HCT116 (cell line): Measurements from ENCODE around the gene ASIC3. TPM values are rescaled to one million over a fixed set of nuclear protein-coding genes. Genes with fewer than 3 reads are reported as not detected.

Source experiments
- ATAC-seq: fragments of 200-7000 bp; cut with Tn5 transposase; 2 replicates; pipeline ENCODE4 v1.9.1; 2020; ENCODE audit warnings: mild to moderate bottlenecking, moderate library complexity
- BruUV-seq: library from RNA; stranded (reverse); fragments of 400-500 nt; replicated peaks from 2 replicates; lab custom pipeline; 2021; lab: Mats Ljungman, UMichigan
- CTCF ChIA-PET: fragments of 300-600 bp; sonication (Branson Sonifier 250); formaldehyde crosslinking; loops from one replicate; lab custom pipeline; 2021; ENCODE audit warnings: antibody characterized with exemption; lab: Charles Lee
- POLR2A ChIA-PET: fragments of 300-600, 350-600 bp; sonication (Branson Sonifier 250); formaldehyde crosslinking; loops from one replicate; lab custom pipeline; 2021; ENCODE audit warnings: antibody characterized with exemption; lab: Charles Lee
- RAD21 ChIA-PET, 2 experiments: fragments of 300-600 bp; sonication (Branson Sonifier 250); formaldehyde crosslinking; loops; one replicate each; lab custom pipeline; 2023; ENCODE audit warnings: low total read pairs in 2 of 2; ENCODE audit not compliant: uncharacterized antibody in 2 of 2, unreplicated experiment in 2 of 2, low non-redundant PET in 1 of 2; lab: Charles Lee
- DNase-seq: peaks from one replicate; pipeline ENCODE4 v3.0.0-alpha.2; 2010; ENCODE audit warnings: low read depth, low spot score
- H2AFZ ChIP-seq: fragments of 200-600 bp; shearing (Covaris generic), sonication (generic); 2 replicates; pipeline ENCODE4 v1.6.1; 2017; ENCODE audit warnings: low read depth, mixed run types, mixed read lengths, antibody characterized with exemption, low read length; ENCODE audit not compliant: poor library complexity, severe bottlenecking
- H3K27ac ChIP-seq: 2 replicates; pipeline ENCODE4 v1.5.1; 2012; ENCODE audit warnings: low read depth, low read length
- H3K27me3 ChIP-seq: fragments of 200-600 bp; sonication (generic); 2 replicates; pipeline ENCODE4 v1.6.1; 2016; ENCODE audit warnings: mixed run types, low read length, mixed read lengths; ENCODE audit not compliant: insufficient read depth
- H3K36me3 ChIP-seq, 2 experiments: fragments of 200-500 bp in 1 of 2; fragments of 200-600 bp in 1 of 2; sonication (Bioruptor generic) in 1 of 2; sonication (generic) in 1 of 2; 2 replicates each; pipeline versions ENCODE4 v1.5.1 to v1.6.1; 2014 to 2016; ENCODE audit warnings: low read length in 2 of 2, inconsistent platforms in 1 of 2, mixed read lengths in 1 of 2, mixed run types in 1 of 2; ENCODE audit not compliant: insufficient read depth in 2 of 2, control insufficient read depth in 1 of 2
- H3K4me1 ChIP-seq, 2 experiments: fragments of 200-600 bp in 1 of 2; sonication (generic) in 1 of 2; 2 replicates each; pipeline versions ENCODE4 v1.5.1 to v1.6.1; 2012 to 2017; ENCODE audit warnings: low read length in 2 of 2, inconsistent platforms in 1 of 2, mild to moderate bottlenecking in 1 of 2, mixed read lengths in 1 of 2, mixed run types in 1 of 2, moderate library complexity in 1 of 2; ENCODE audit not compliant: insufficient read depth in 2 of 2, control insufficient read depth in 1 of 2
- H3K4me2 ChIP-seq: fragments of 200-600 bp; sonication (generic); 2 replicates; pipeline ENCODE4 v1.6.1; 2017; ENCODE audit warnings: mixed run types, low read length, mixed read lengths
- H3K4me3 ChIP-seq, 2 experiments: fragments of 200-600 bp in 1 of 2; sonication (generic) in 1 of 2; replicated peaks in 1 of 2; 2 replicates each; pipeline ENCODE4 v1.5.1; 2011 to 2016; ENCODE audit warnings: low read length in 2 of 2, control low read depth in 1 of 2, low read depth in 1 of 2, mild to moderate bottlenecking in 1 of 2, mixed read lengths in 1 of 2, mixed run types in 1 of 2
- H3K79me2 ChIP-seq: fragments of 200-600 bp; sonication (generic); 2 replicates; pipeline ENCODE4 v1.6.1; 2017; ENCODE audit warnings: mild to moderate bottlenecking, mixed run types, low read length, moderate library complexity, mixed read lengths; ENCODE audit not compliant: insufficient read depth
- H3K9ac ChIP-seq: fragments of 200-600 bp; sonication (generic); 2 replicates; pipeline ENCODE4 v1.6.1; 2016; ENCODE audit warnings: low read length, mixed read lengths
- H3K9me2 ChIP-seq: fragments of 200-600 bp; sonication (generic), shearing (Covaris generic); 2 replicates; pipeline ENCODE4 v1.6.1; 2017; ENCODE audit warnings: mixed run types, mild to moderate bottlenecking, moderate library complexity; ENCODE audit not compliant: insufficient read depth
- H3K9me3 ChIP-seq, 2 experiments: fragments of 200-500 bp in 1 of 2; fragments of 200-600 bp in 1 of 2; sonication (Bioruptor generic) in 1 of 2; sonication (generic) in 1 of 2; 2 replicates each; pipeline ENCODE4 v1.6.1; 2014 to 2017; ENCODE audit warnings: low read length in 2 of 2, mixed read lengths in 2 of 2, inconsistent platforms in 1 of 2, low read depth in 1 of 2, mild to moderate bottlenecking in 1 of 2, mixed run types in 1 of 2, moderate library complexity in 1 of 2; ENCODE audit not compliant: control insufficient read depth in 1 of 2, insufficient read depth in 1 of 2
- H4K20me1 ChIP-seq: fragments of 200-600 bp; sonication (generic), shearing (Covaris generic); 2 replicates; pipeline ENCODE4 v1.6.1; 2017; ENCODE audit warnings: mixed run types, mild to moderate bottlenecking, moderate library complexity; ENCODE audit not compliant: insufficient read depth
- CEBPB ChIP-seq: IDR thresholded peaks from 2 replicates; pipeline ENCODE4 v1.6.1; 2012; ENCODE audit warnings: low read depth
- EGR1 ChIP-seq: IDR thresholded peaks from 2 replicates; pipeline ENCODE4 v1.6.1; 2012; ENCODE audit warnings: low read depth
- ELF1 ChIP-seq: IDR thresholded peaks from 2 replicates; pipeline ENCODE4 v1.6.1; 2012; ENCODE audit warnings: low read depth, borderline replicate concordance
- EZH2 ChIP-seq: fragments of 200-600 bp; sonication (generic); IDR thresholded peaks from 2 replicates; pipeline ENCODE4 v1.6.1; 2017; ENCODE audit warnings: antibody characterized with exemption, mixed run types
- EZH2phosphoT487 ChIP-seq: fragments of 200-600 bp; IDR thresholded peaks from 2 replicates; pipeline ENCODE4 v1.6.1; 2018; ENCODE audit warnings: antibody characterized with exemption, borderline replicate concordance
- JUND ChIP-seq: IDR thresholded peaks from 2 replicates; pipeline ENCODE4 v1.6.1; 2012
- POLR2A ChIP-seq: IDR thresholded peaks from 2 replicates; pipeline ENCODE4 v1.7.0; 2011; ENCODE audit warnings: borderline replicate concordance; ENCODE audit not compliant: insufficient read depth, insufficient read length; ENCODE audit errors: extremely low read depth
- POLR2AphosphoS5 ChIP-seq: IDR thresholded peaks from 2 replicates; pipeline ENCODE4 v1.6.1; 2011; ENCODE audit warnings: mild to moderate bottlenecking, low read depth, low read length, moderate library complexity
- RAD21 ChIP-seq: IDR thresholded peaks from 2 replicates; pipeline ENCODE4 v1.6.1; 2012; ENCODE audit warnings: low read depth, mild to moderate bottlenecking
- SIN3A ChIP-seq: IDR thresholded peaks from 2 replicates; pipeline ENCODE4 v1.6.1; 2012; ENCODE audit warnings: low read depth
- SP1 ChIP-seq: IDR thresholded peaks from 2 replicates; pipeline ENCODE4 v1.6.1; 2012; ENCODE audit warnings: low read depth
- SRF ChIP-seq: IDR thresholded peaks from 2 replicates; pipeline ENCODE4 v1.6.1; 2012; ENCODE audit warnings: low read depth
- TCF7L2 ChIP-seq: IDR thresholded peaks from 2 replicates; pipeline ENCODE4 v1.7.0; 2011; ENCODE audit warnings: borderline replicate concordance, inconsistent platforms; ENCODE audit not compliant: insufficient read depth, insufficient read length; ENCODE audit errors: extremely low read depth
- ZFX ChIP-seq: fragments of 450-650 bp; IDR thresholded peaks from 2 replicates; pipeline ENCODE4 v1.6.1; 2017
- ZNF274 ChIP-seq: fragments of 200-500 bp; sonication (Bioruptor generic); IDR thresholded peaks from 2 replicates; pipeline ENCODE4 v1.6.1; 2014; ENCODE audit warnings: mild to moderate bottlenecking, low read depth, low read length, inconsistent platforms
- intact Hi-C: fragments of 100-400 bp; cut with micrococcal nuclease; formaldehyde crosslinking; loops from 2 replicates; pipeline ENCODE4 v1.10.0; 2022
- total RNA-seq: library from RNA; stranded (reverse); gene quantifications from one replicate; pipeline ENCODE4 v1.2.1, GENCODE V29; 2021; ENCODE audit not compliant: unreplicated experiment
- TF ChIP-seq, protein P1 (sequence below): IDR thresholded peaks from 2 replicates; pipeline ENCODE4 v1.6.1; 2011; ENCODE audit warnings: mild to moderate bottlenecking, low read length, moderate library complexity; ENCODE audit not compliant: insufficient replicate concordance; ENCODE audit errors: extremely low read depth
- TF ChIP-seq, protein P2 (sequence below), 3 experiments: fragments of 200-600 bp in 1 of 3; sonication (generic) in 1 of 3; IDR thresholded peaks in 2 of 3; conservative IDR thresholded peaks in 1 of 3; 2 replicates each; pipeline ENCODE4 v1.5.1; 2012 to 2017; ENCODE audit warnings: low read depth in 2 of 3, low read length in 2 of 3, antibody characterized with exemption in 1 of 3, borderline replicate concordance in 1 of 3, control low read depth in 1 of 3, mild to moderate bottlenecking in 1 of 3, mixed read lengths in 1 of 3, mixed run types in 1 of 3, moderate library complexity in 1 of 3; ENCODE audit not compliant: insufficient read depth in 1 of 3
- TF ChIP-seq, protein P3 (sequence below): IDR thresholded peaks from 2 replicates; pipeline ENCODE4 v1.6.1; 2012
- TF ChIP-seq, protein P4 (sequence below): IDR thresholded peaks from 2 replicates; pipeline ENCODE4 v1.6.1; 2012
- TF ChIP-seq, protein P5 (sequence below): IDR thresholded peaks from 2 replicates; pipeline ENCODE4 v1.6.1; 2012; ENCODE audit warnings: low read depth

ASIC3 gene
- total RNA-seq, 1 experiment from 2014 or later, result 4.4 TPM

DNA sequence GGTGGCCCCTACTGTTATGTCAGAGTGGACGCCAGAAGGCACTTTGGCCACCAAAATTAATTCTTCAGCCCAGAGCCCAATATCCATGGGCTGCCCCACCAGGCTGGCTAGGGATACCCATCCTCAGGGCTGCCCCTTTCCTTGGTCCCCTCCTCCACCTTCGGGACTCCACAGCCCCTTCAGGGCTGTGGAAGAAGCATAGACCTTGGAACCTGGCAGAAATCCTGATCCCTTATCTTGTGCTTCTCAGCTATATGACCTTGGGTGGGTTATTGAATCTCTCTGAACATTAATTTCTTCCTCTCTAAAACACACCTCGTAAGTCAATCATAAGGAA is 35.5 kb downstream of the ASIC3 start:
- Histone ChIP-seq H3K79me2 (peaks cover 58% of the 10 kb centered on the region), H4K20me1 (no peaks in the 10 kb centered on the region), H3K4me1 (peaks cover 38 to 66% of the 10 kb centered on the region in 2 experiments), H3K27me3 (no peaks in the 10 kb centered on the region), H3K9me2 (no peaks in the 10 kb centered on the region), H3K4me3 (peak overlapping the region; percentile 90 to 94), H3K36me3 (no peaks in the 10 kb centered on the region), H2AFZ (no peak overlapping the region), H3K27ac (peak overlapping the region; percentile 94), H3K9ac (peak overlapping the region; percentile 100), H3K4me2 (peak overlapping the region; percentile 94), H3K9me3 (no peaks in the 10 kb centered on the region)
- ChIA-PET CTCF (interaction anchor here (0.9 kb wide), 1 partner anchor 75 kb away, joined by 3 read pairs; no protein-coding TSS in a partner anchor), POLR2A (interaction anchor here (2.5 kb wide), 1 partner anchor 21 kb away, joined by 11 read pairs; no protein-coding TSS in a partner anchor), RAD21 (no interaction called here)
- no TSS peak for BruUV-seq
- intact Hi-C loops, result loop anchor here (1.0 kb wide), 1 partner anchor 21 kb away; no protein-coding TSS in a partner anchor
- TF ChIP-seq JUND, result no peak
- TF ChIP-seq POLR2AphosphoS5, result no peak
- no peak for TF ChIP-seq POLR2A
- no peak for TF ChIP-seq ELF1
- TF ChIP-seq, protein P1, sequence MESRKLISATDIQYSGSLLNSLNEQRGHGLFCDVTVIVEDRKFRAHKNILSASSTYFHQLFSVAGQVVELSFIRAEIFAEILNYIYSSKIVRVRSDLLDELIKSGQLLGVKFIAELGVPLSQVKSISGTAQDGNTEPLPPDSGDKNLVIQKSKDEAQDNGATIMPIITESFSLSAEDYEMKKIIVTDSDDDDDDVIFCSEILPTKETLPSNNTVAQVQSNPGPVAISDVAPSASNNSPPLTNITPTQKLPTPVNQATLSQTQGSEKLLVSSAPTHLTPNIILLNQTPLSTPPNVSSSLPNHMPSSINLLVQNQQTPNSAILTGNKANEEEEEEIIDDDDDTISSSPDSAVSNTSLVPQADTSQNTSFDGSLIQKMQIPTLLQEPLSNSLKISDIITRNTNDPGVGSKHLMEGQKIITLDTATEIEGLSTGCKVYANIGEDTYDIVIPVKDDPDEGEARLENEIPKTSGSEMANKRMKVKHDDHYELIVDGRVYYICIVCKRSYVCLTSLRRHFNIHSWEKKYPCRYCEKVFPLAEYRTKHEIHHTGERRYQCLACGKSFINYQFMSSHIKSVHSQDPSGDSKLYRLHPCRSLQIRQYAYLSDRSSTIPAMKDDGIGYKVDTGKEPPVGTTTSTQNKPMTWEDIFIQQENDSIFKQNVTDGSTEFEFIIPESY, result no peak
- no peak for TF ChIP-seq ZNF274
- TF ChIP-seq, protein P2, sequence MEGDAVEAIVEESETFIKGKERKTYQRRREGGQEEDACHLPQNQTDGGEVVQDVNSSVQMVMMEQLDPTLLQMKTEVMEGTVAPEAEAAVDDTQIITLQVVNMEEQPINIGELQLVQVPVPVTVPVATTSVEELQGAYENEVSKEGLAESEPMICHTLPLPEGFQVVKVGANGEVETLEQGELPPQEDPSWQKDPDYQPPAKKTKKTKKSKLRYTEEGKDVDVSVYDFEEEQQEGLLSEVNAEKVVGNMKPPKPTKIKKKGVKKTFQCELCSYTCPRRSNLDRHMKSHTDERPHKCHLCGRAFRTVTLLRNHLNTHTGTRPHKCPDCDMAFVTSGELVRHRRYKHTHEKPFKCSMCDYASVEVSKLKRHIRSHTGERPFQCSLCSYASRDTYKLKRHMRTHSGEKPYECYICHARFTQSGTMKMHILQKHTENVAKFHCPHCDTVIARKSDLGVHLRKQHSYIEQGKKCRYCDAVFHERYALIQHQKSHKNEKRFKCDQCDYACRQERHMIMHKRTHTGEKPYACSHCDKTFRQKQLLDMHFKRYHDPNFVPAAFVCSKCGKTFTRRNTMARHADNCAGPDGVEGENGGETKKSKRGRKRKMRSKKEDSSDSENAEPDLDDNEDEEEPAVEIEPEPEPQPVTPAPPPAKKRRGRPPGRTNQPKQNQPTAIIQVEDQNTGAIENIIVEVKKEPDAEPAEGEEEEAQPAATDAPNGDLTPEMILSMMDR (IDR thresholded peaks at IDR 0.05 in 2 of 3, conservative IDR thresholded peaks at IDR 0.05 in 1 of 3; ENCODE audit: borderline replicate concordance in 1 of 3, insufficient read depth in 1 of 3, low read depth in 2 of 3, low read length in 2 of 3), result no peak
- no peak for TF ChIP-seq CEBPB
- TF ChIP-seq, protein P3, sequence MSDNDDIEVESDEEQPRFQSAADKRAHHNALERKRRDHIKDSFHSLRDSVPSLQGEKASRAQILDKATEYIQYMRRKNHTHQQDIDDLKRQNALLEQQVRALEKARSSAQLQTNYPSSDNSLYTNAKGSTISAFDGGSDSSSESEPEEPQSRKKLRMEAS, result no peak
- TF ChIP-seq SRF, result no peak
- no peak for TF ChIP-seq RAD21
- no peak for TF ChIP-seq SIN3A
- no peak for TF ChIP-seq ZFX
- TF ChIP-seq EZH2phosphoT487, result no peak
- no peak for TF ChIP-seq EZH2
- no peak for TF ChIP-seq EGR1
- TF ChIP-seq, protein P4, sequence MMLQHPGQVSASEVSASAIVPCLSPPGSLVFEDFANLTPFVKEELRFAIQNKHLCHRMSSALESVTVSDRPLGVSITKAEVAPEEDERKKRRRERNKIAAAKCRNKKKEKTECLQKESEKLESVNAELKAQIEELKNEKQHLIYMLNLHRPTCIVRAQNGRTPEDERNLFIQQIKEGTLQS, result no peak
- no peak for TF ChIP-seq TCF7L2
- TF ChIP-seq SP1, result no peak
- TF ChIP-seq, protein P5, sequence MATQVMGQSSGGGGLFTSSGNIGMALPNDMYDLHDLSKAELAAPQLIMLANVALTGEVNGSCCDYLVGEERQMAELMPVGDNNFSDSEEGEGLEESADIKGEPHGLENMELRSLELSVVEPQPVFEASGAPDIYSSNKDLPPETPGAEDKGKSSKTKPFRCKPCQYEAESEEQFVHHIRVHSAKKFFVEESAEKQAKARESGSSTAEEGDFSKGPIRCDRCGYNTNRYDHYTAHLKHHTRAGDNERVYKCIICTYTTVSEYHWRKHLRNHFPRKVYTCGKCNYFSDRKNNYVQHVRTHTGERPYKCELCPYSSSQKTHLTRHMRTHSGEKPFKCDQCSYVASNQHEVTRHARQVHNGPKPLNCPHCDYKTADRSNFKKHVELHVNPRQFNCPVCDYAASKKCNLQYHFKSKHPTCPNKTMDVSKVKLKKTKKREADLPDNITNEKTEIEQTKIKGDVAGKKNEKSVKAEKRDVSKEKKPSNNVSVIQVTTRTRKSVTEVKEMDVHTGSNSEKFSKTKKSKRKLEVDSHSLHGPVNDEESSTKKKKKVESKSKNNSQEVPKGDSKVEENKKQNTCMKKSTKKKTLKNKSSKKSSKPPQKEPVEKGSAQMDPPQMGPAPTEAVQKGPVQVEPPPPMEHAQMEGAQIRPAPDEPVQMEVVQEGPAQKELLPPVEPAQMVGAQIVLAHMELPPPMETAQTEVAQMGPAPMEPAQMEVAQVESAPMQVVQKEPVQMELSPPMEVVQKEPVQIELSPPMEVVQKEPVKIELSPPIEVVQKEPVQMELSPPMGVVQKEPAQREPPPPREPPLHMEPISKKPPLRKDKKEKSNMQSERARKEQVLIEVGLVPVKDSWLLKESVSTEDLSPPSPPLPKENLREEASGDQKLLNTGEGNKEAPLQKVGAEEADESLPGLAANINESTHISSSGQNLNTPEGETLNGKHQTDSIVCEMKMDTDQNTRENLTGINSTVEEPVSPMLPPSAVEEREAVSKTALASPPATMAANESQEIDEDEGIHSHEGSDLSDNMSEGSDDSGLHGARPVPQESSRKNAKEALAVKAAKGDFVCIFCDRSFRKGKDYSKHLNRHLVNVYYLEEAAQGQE, result no peak
- no peak for DNase-seq
- ATAC-seq, result no peak
